HFFc6 (cell line): ENCODE data around the gene ZDHHC20. TPM values are rescaled to one million over a fixed set of nuclear protein-coding genes. Genes with fewer than 3 reads are reported as not detected.

Source experiments
- DNase-seq: peaks from one replicate; pipeline ENCODE4 v3.0.0-alpha.2; 2018
- H3K27ac Mint-ChIP-seq: 2 replicates; pipeline ENCODE4 v1.8.0; 2020; ENCODE audit warnings: mild to moderate bottlenecking, mixed read lengths
- H3K27me3 Mint-ChIP-seq: 2 replicates; pipeline ENCODE4 v1.8.0; 2021; ENCODE audit warnings: mild to moderate bottlenecking, moderate library complexity, mixed read lengths; ENCODE audit not compliant: insufficient read depth
- H3K36me3 Mint-ChIP-seq: 2 replicates; pipeline ENCODE4 v1.8.0; 2021; ENCODE audit warnings: low read depth, mixed read lengths
- H3K4me1 Mint-ChIP-seq: 2 replicates; pipeline ENCODE4 v1.8.0; 2020; ENCODE audit warnings: low read depth, mixed read lengths
- H3K4me3 Mint-ChIP-seq: 2 replicates; pipeline ENCODE4 v1.8.0; 2020; ENCODE audit warnings: mild to moderate bottlenecking, moderate library complexity, mixed read lengths
- H3K9me3 Mint-ChIP-seq: 2 replicates; pipeline ENCODE4 v1.8.0; 2020; ENCODE audit warnings: mild to moderate bottlenecking, mixed read lengths
- CTCF ChIP-seq: fragments of 200-600 bp; sonication (generic); IDR thresholded peaks from 2 replicates; pipeline ENCODE4 v1.5.0; 2021; ENCODE audit warnings: antibody characterized with exemption, mild to moderate bottlenecking
- total RNA-seq, 6 experiments: library from RNA; stranded (reverse); fragmentation: NEBNext Ultra II Directional; extraction: Animal tissue kit (Norgen Biotek cat#: 25700); gene quantifications; 2 replicates in 1 of 6; 3 replicates in 5 of 6; pipeline ENCODE4 v1.2.3, GENCODE V29; 2021

The ZDHHC20 gene
- total RNA-seq, 6 experiments from 2014 or later = 65.3 to 75.1 (median 69.6) TPM

GRCh38 chr13:21466527-21466926, 7.4 kb upstream of the ZDHHC20 start:
- Mint-ChIP-seq H3K9me3 (peaks cover 7% of the 10 kb centered on the region), H3K27ac (no peak overlapping the region), H3K36me3 (peaks cover 9% of the 10 kb centered on the region; the same call in 1 of the 2 replicates), H3K4me1 (no peaks in the 10 kb centered on the region), H3K4me3 (no peak overlapping the region), H3K27me3 (peaks cover 6% of the 10 kb centered on the region)
- no peak for TF ChIP-seq CTCF
- no peak for DNase-seq

GRCh38 chr13:21465710-21466160, 6.6 kb upstream of the ZDHHC20 start:
- H3K36me3 Mint-ChIP-seq = peaks cover 7% of the 10 kb centered on the region; the same call in 1 of the 2 replicates
- H3K4me1 Mint-ChIP-seq = no peaks in the 10 kb centered on the region
- H3K4me3 Mint-ChIP-seq = no peak overlapping the region

GRCh38 chr13:21463424-21463823, 4.3 kb upstream of the ZDHHC20 start:
- Mint-ChIP-seq H3K36me3 (no peaks in the 10 kb centered on the region), H3K4me3 (no peak overlapping the region), H3K9me3 (no peaks in the 10 kb centered on the region), H3K27me3 (peaks cover 4% of the 10 kb centered on the region), H3K27ac (no peak overlapping the region), H3K4me1 (no peaks in the 10 kb centered on the region)
- no peak for TF ChIP-seq CTCF
- no peak for DNase-seq

More at GRCh38 chr13:21465710-21466160, 6.6 kb upstream of the ZDHHC20 start:
- no peak for DNase-seq
- no peak for TF ChIP-seq CTCF
- Mint-ChIP-seq H3K9me3 (peaks cover 4% of the 10 kb centered on the region), H3K27me3 (peaks cover 6% of the 10 kb centered on the region), H3K27ac (no peak overlapping the region)

GRCh38 chr13:21461131-21461530, 2.0 kb upstream of the ZDHHC20 start:
- Mint-ChIP-seq H3K4me1 (peaks cover 17% of the 10 kb centered on the region), H3K27ac (no peak overlapping the region), H3K4me3 (no peak overlapping the region), H3K36me3 (no peaks in the 10 kb centered on the region), H3K9me3 (no peaks in the 10 kb centered on the region), H3K27me3 (peaks cover 3% of the 10 kb centered on the region)
- no peak for TF ChIP-seq CTCF
- no peak for DNase-seq

- peak overlapping the region; percentile 84 for H3K27ac Mint-ChIP-seq
- peak overlapping the region; percentile 97 for H3K4me3 Mint-ChIP-seq
- H3K36me3 Mint-ChIP-seq = no peaks in the 10 kb centered on the region
- H3K9me3 Mint-ChIP-seq = no peaks in the 10 kb centered on the region
- peaks cover 29% of the 10 kb centered on the region for H3K4me1 Mint-ChIP-seq
- H3K27me3 Mint-ChIP-seq = no peaks in the 10 kb centered on the region; the same call in 1 of the 2 replicates
- DNase-seq = no peak
- no peak for TF ChIP-seq CTCF
Observed at GRCh38 chr13:21458451-21458812, 671 bp downstream of the ZDHHC20 start.
